OCI-LY7 (cell line): ENCODE data around the gene USP6NL.

Source experiments
- CTCF ChIP-seq: fragments of 200-600 bp; sonication (generic); conservative IDR thresholded peaks from 2 replicates; pipeline ENCODE4 v1.5.1; 2014; ENCODE audit warnings: mild to moderate bottlenecking, antibody characterized with exemption, low read length, moderate library complexity, mixed read lengths
- EZH2phosphoT487 ChIP-seq: fragments of 200-600 bp; sonication (generic); IDR thresholded peaks from 2 replicates; pipeline ENCODE4 v1.6.1; 2018; ENCODE audit warnings: low read depth, borderline replicate concordance, mild to moderate bottlenecking, mixed run types, antibody characterized with exemption, low read length, moderate library complexity, mixed read lengths

- TF ChIP-seq CTCF: no peak
- no peak for TF ChIP-seq EZH2phosphoT487
Observed at GRCh38 chr10:11557967-11558366, 53.5 kb downstream of the USP6NL start.
